K562 (cell line): Measurements from ENCODE around the gene HIRIP3. TPM values are rescaled to one million over a fixed set of nuclear protein-coding genes. Genes with fewer than 3 reads are reported as not detected.

Experiments
- ATAC-seq: fragments of 200-7000 bp; cut with Tn5 transposase; 3 replicates; pipeline ENCODE4 v1.9.1; 2020; ENCODE audit warnings: moderate library complexity
- BruUV-seq: library from RNA; stranded (reverse); fragments of 400-500 nt; replicated peaks from 2 replicates; lab custom pipeline; 2021; lab: Mats Ljungman, UMichigan
- CTCF ChIA-PET: fragments of 300-600 bp; formaldehyde crosslinking; extraction: SDS; loops from one replicate; lab custom pipeline; 2021; ENCODE audit warnings: low intra/inter-chr PET ratio; lab: Yijun Ruan, JAX
- POLR2A ChIA-PET: fragments of 300-600, 350-650 bp; sonication (Branson Sonifier 250); formaldehyde crosslinking; extraction: SDS; loops from one replicate; lab custom pipeline; 2021; ENCODE audit warnings: antibody characterized with exemption, inconsistent platforms; lab: Yijun Ruan, JAX
- DNase-seq, 4 experiments: peaks; one replicate each; pipeline versions ENCODE4 v3.0.0 to v3.0.0-alpha.2; 2011 to 2018; ENCODE audit warnings: low spot score in 3 of 4, mixed read lengths in 3 of 4; ENCODE audit errors: extremely low read depth in 1 of 4
- FAIRE-seq: peaks from 2 replicates; lab custom pipeline; 2011; peaks lifted over from hg19 to GRCh38; lab: Jason Lieb, UNC
- H2AFZ ChIP-seq: 2 replicates; pipeline ENCODE4 v1.6.0; 2011; ENCODE audit warnings: low read depth, low read length, control low read depth, inconsistent platforms
- H3K27ac ChIP-seq: fragments of 200-600 bp; 3 replicates; pipeline ENCODE4 v1.8.0; 2011; ENCODE audit warnings: low read depth, mild to moderate bottlenecking, control low read depth, inconsistent platforms, low read length, moderate library complexity, mixed read lengths; ENCODE audit errors: extremely low read depth
- H3K27me3 ChIP-seq, 2 experiments: fragments of 300-600 bp in 1 of 2; 2 replicates in 1 of 2; 3 replicates in 1 of 2; pipeline versions ENCODE4 v1.6.0 to v1.8.0; 2011; ENCODE audit warnings: inconsistent platforms in 2 of 2, low read length in 2 of 2, mild to moderate bottlenecking in 1 of 2, mixed read lengths in 1 of 2, moderate library complexity in 1 of 2; ENCODE audit not compliant: control insufficient read depth in 2 of 2, insufficient read depth in 2 of 2
- H3K36me3 ChIP-seq: fragments of 300-600 bp; 3 replicates; pipeline ENCODE4 v1.8.0; 2011; ENCODE audit warnings: mild to moderate bottlenecking, low read length, inconsistent platforms; ENCODE audit not compliant: control insufficient read depth, insufficient read depth
- H3K4me1 ChIP-seq, 2 experiments: fragments of 200-600 bp in 1 of 2; replicated peaks in 1 of 2; 2 replicates in 1 of 2; 3 replicates in 1 of 2; pipeline versions ENCODE4 v1.5.1 to v1.8.0; 2011; ENCODE audit warnings: inconsistent platforms in 2 of 2, low read length in 2 of 2, mild to moderate bottlenecking in 1 of 2, mixed read lengths in 1 of 2, moderate library complexity in 1 of 2; ENCODE audit not compliant: control insufficient read depth in 2 of 2, insufficient read depth in 2 of 2
- H3K4me2 ChIP-seq: 2 replicates; pipeline ENCODE4 v1.6.1; 2011; ENCODE audit warnings: low read length, control low read depth, inconsistent platforms, mixed read lengths; ENCODE audit not compliant: insufficient read depth
- H3K4me3 ChIP-seq: fragments of 200-600 bp; sonication (generic), shearing (Covaris generic); 2 replicates; pipeline ENCODE4 v1.5.1; 2016; ENCODE audit warnings: control low read depth, inconsistent platforms
- H3K79me2 ChIP-seq: fragments of 200-600 bp; 3 replicates; pipeline ENCODE4 v1.8.0; 2011; ENCODE audit warnings: low read length, inconsistent platforms; ENCODE audit not compliant: control insufficient read depth, insufficient read depth
- H3K9ac ChIP-seq, 2 experiments: 2 replicates each; pipeline versions ENCODE4 v1.6.0 to v1.6.1; 2011; ENCODE audit warnings: low read depth in 2 of 2, low read length in 2 of 2, control low read depth in 1 of 2, inconsistent platforms in 1 of 2, mild to moderate bottlenecking in 1 of 2, mixed read lengths in 1 of 2; ENCODE audit not compliant: insufficient read depth in 1 of 2
- H3K9me1 ChIP-seq: one replicate; pipeline ENCODE4 v1.6.0; 2011; ENCODE audit warnings: inconsistent platforms, mild to moderate bottlenecking, low read length, moderate library complexity; ENCODE audit not compliant: control insufficient read depth, insufficient read depth
- H3K9me3 ChIP-seq: replicated peaks from 2 replicates; pipeline ENCODE4 v1.5.1; 2011; ENCODE audit warnings: low read depth, low read length, inconsistent platforms; ENCODE audit not compliant: control insufficient read depth, insufficient read depth
- H4K20me1 ChIP-seq: replicated peaks from 2 replicates; pipeline ENCODE4 v1.6.1; 2011; ENCODE audit warnings: low read length, inconsistent platforms, mixed read lengths; ENCODE audit not compliant: control insufficient read depth, insufficient read depth
- BRD9 ChIP-seq: fragments of 450-650 bp; IDR thresholded peaks from 2 replicates; pipeline ENCODE4 v1.6.1; 2018; ENCODE audit warnings: low read depth; ENCODE audit not compliant: partially characterized antibody
- CBX2 ChIP-seq: fragments of 200-600 bp; sonication (generic); IDR thresholded peaks from one replicate; pipeline ENCODE4 v1.6.1; 2012; ENCODE audit warnings: mild to moderate bottlenecking, low read length, inconsistent platforms; ENCODE audit not compliant: insufficient read depth, poor library complexity, severe bottlenecking
- CREM ChIP-seq: IDR thresholded peaks from 2 replicates; pipeline ENCODE4 v1.6.1; 2014; ENCODE audit warnings: antibody characterized with exemption, low read depth
- EGR1 ChIP-seq: fragments of 450-650 bp; conservative IDR thresholded peaks from 2 replicates; pipeline ENCODE4 v1.6.1; 2017; ENCODE audit warnings: mild to moderate bottlenecking
- ETV5 ChIP-seq: sonication (generic); formaldehyde crosslinking; IDR thresholded peaks from 2 replicates; pipeline ENCODE4 v1.4.0; 2020; ENCODE audit warnings: low read depth, mild to moderate bottlenecking, missing genetic modification reagents
- GABPB1 ChIP-seq: sonication (generic); formaldehyde crosslinking; IDR thresholded peaks from 2 replicates; pipeline ENCODE4 v1.8.0; 2022; ENCODE audit warnings: mild to moderate bottlenecking, missing genetic modification reagents
- HCFC1 ChIP-seq: IDR thresholded peaks from 2 replicates; pipeline ENCODE4 v1.6.1; 2012; ENCODE audit warnings: low read depth, low read length, improper control_type of control experiment
- NFIX ChIP-seq: fragments of 250-450 bp; sonication (Bioruptor Pico); IDR thresholded peaks from 2 replicates; pipeline ENCODE4 v1.4.0; 2020; ENCODE audit warnings: low read depth, mild to moderate bottlenecking, moderate library complexity
- PHF20 ChIP-seq: fragments of 450-650 bp; IDR thresholded peaks from 2 replicates; pipeline ENCODE4 v1.6.1; 2018; ENCODE audit not compliant: partially characterized antibody
- RUNX1 ChIP-seq: sonication (generic); IDR thresholded peaks from 2 replicates; pipeline ENCODE4 v1.6.1; 2016; ENCODE audit warnings: antibody characterized with exemption, low read depth
- SMAD4 ChIP-seq: fragments of 250-450 bp; sonication (Bioruptor Pico); conservative IDR thresholded peaks from 2 replicates; pipeline ENCODE4 v1.8.0; 2021; ENCODE audit warnings: inconsistent platforms, mild to moderate bottlenecking, moderate library complexity
- SRF ChIP-seq, 2 experiments: fragments of 250-450, 450-650 bp in 1 of 2; sonication (Bioruptor Pico) in 1 of 2; sonication (generic) in 1 of 2; formaldehyde crosslinking; IDR thresholded peaks; 2 replicates each; pipeline versions ENCODE4 v1.5.0 to v1.5.1; 2020 to 2022; ENCODE audit warnings: mild to moderate bottlenecking in 1 of 2, missing genetic modification reagents in 1 of 2
- ZC3H8 ChIP-seq: fragments of 450-650 bp; IDR thresholded peaks from 2 replicates; pipeline ENCODE4 v1.6.1; 2017
- ZNF395 ChIP-seq: fragments of 200-800 bp; sonication (Bioruptor generic); IDR thresholded peaks from 2 replicates; pipeline ENCODE4 v1.6.1; 2017; ENCODE audit warnings: missing genetic modification characterization, missing compliant biosample characterization
- ZNF766 ChIP-seq: fragments of 200-800 bp; sonication (Bioruptor generic); conservative IDR thresholded peaks from 2 replicates; pipeline ENCODE4 v1.6.1; 2016; ENCODE audit warnings: missing genetic modification characterization, missing compliant biosample characterization
- WGBS: fragments of 100-300 bp; shearing (Covaris generic); methylation state at CpG from one replicate; pipeline ENCODE4 v1.1.6; 2016; ENCODE audit warnings: low coverage, mixed read lengths; ENCODE audit not compliant: insufficient coverage; ENCODE audit errors: missing lambda C conversion rate; 5-methylcytosine and 5-hydroxymethylcytosine counted together
- in situ Hi-C: fragments of 300-500 bp; cut with MboI; formaldehyde crosslinking; loops from 4 replicates; pipeline ENCODE4 v1.15.0; 2018; ENCODE audit warnings: inconsistent platforms, mixed read lengths
- intact Hi-C: fragments of 100-400 bp; cut with micrococcal nuclease; formaldehyde crosslinking; loops from 2 replicates; pipeline ENCODE4 v1.14.2; 2022
- polyA plus RNA-seq, 8 experiments: library from polyadenylated mRNA; depleted of rRNA in 4 of 8; stranded (reverse) in 5 of 8; unstranded in 3 of 8; fragments of >200 nt; fragmentation: Nextera tagmentation in 2 of 8; fragmentation: Illumina TruSeq in 1 of 8; extraction: Ambion mirVana in 2 of 8; extraction: Trizol in 1 of 8; gene quantifications; 2 replicates each; pipeline versions ENCODE4 v1.2.1 to v1.2.3, GENCODE V29; 2011 to 2014; ENCODE audit warnings: inconsistent platforms in 1 of 8, missing spikeins in 1 of 8
- total RNA-seq, 7 experiments: library from RNA; depleted of rRNA in 6 of 7; stranded (reverse); fragments of >200 nt in 6 of 7; fragmentation: Illumina TruSeq in 2 of 7; extraction: Trizol in 2 of 7; gene quantifications; 2 replicates each; pipeline versions ENCODE4 v1.2.1 to v1.2.3, GENCODE V29; 2011 to 2021; ENCODE audit warnings: low replicate concordance in 1 of 7
- TF ChIP-seq, protein P1 (sequence below): fragments of 250-450 bp; sonication (Bioruptor Pico); IDR thresholded peaks from 2 replicates; pipeline ENCODE4 v1.8.0; 2022; ENCODE audit warnings: inconsistent platforms, mild to moderate bottlenecking, moderate library complexity, borderline replicate concordance

The HIRIP3 gene
- total and polyA plus RNA-seq, 9 of the 15 experiments (the other 6 are each of a cell fraction or from before 2014, with no cell fraction given) = 3.3 to 38.2 (median 18.2) TPM

DNA sequence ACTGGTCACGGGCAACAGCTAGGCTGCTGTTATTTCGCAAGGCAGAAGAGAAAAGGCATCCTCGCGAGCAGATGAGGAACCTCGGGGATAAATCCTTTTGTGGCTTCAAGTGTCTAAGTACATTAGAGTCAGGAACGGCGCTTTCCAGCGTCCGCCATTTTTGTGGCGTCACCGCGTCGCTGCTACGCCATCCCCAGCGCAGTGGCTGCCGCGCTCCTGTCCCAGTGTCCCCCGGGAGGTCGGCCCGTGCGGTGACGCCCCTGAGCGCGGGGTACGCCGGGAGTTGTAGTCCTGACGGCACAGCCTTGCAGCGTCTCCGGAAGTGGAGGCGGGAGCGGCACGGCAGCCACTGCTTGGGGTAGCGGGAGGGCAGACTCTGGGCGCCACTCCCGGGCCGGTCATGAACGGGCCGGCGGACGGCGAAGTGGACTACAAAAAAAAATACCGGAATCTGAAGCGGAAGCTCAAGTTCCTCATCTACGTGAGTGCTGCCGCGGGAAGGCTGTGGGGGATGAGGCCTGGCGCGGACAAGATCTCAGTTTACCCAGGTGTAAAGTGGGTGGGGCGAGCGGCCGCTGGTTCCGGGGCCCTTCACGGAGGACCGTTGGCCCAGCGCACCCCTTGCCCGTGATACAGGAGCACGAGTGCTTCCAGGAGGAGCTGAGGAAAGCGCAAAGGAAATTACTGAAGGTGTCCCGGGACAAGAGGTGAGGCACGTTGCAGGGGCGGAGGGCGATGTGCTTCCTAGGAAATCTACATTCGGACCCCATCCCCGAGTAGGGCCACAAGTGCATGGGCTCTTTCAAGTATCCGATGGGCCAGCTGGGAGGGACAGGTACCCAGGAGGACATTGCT is 721 bp upstream of the HIRIP3 start, which contains the start of gene INO80E:
INO80E (plus strand) TSS at position 331 of the 855 bp plus-strand sequence; CDS start at position 401, 70 bp downstream.
- Histone ChIP-seq H3K4me2 (peak within 1 kb of the TSS; percentile 96), H3K9ac (peak within 1 kb of the TSS; percentile 97 to 100), H3K79me2 (peaks cover 15% of the 10 kb centered on the region), H3K9me1 (no peaks in the 10 kb centered on the region), H3K4me1 (peaks cover 16 to 54% of the 10 kb centered on the region in 2 experiments; a peak in 4 of 5 replicates), H3K36me3 (peaks cover 45% of the 10 kb centered on the region), H3K27me3 (no peaks in the 10 kb centered on the region), H2AFZ (peak within 1 kb of the TSS; percentile 98), H3K27ac (peak within 1 kb of the TSS; percentile 100), H3K9me3 (no peaks in the 10 kb centered on the region), H3K4me3 (peak within 1 kb of the TSS; percentile 80), H4K20me1 (no peaks in the 10 kb centered on the region)
- DNase-seq (peak; percentile 95 to 98 (median 97)), FAIRE-seq (peak; percentile 100), ATAC-seq (peak; percentile 97)
- ChIA-PET POLR2A (interaction anchor here (0.6 to 1.1 kb wide), 5 partner anchors 13 to 269 kb away, joined by 3 to 4 read pairs (median 3); partner anchors contain the start of gene ASPHD1), CTCF (no interaction called here)
- in situ Hi-C loops (no loop called here), intact Hi-C loops (loop anchor here (5.0 kb wide), 1 partner anchor 69 kb away; the partner anchor contains the start of gene KCTD13)
- BruUV-seq = TSS peak; percentile 60
- WGBS = under 1% methylated on average over 65 of the region's 65 CpGs
- TF ChIP-seq ETV5 (CRISPR knock-in tag) (peak; percentile 96), CBX2 (no peak), EGR1 (peak; percentile 84), RUNX1 (no peak), PHF20 (peak; percentile 72), BRD9 (peak; percentile 18), SMAD4 (CRISPR knock-in tag) (0 out of 2 replicates have a peak, but pooled peaks have one; percentile 7), CREM (peak; percentile 98), ZC3H8 (no peak), HCFC1 (peak; percentile 95), GABPB1 (peak; percentile 92), NFIX (CRISPR knock-in tag) (no peak), ZNF766 (peak; percentile 55), ZNF395 (CRISPR knock-in tag) (peak; percentile 89), SRF (CRISPR knock-in tag; IDR thresholded peaks at IDR 0.05) (peak in 1 of 2 experiments; percentile 77; a peak in 2 of 4 replicates)
- TF ChIP-seq, protein P1, sequence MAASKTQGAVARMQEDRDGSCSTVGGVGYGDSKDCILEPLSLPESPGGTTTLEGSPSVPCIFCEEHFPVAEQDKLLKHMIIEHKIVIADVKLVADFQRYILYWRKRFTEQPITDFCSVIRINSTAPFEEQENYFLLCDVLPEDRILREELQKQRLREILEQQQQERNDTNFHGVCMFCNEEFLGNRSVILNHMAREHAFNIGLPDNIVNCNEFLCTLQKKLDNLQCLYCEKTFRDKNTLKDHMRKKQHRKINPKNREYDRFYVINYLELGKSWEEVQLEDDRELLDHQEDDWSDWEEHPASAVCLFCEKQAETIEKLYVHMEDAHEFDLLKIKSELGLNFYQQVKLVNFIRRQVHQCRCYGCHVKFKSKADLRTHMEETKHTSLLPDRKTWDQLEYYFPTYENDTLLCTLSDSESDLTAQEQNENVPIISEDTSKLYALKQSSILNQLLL = no peak
